Motor neuron (in vitro differentiated cells): ENCODE data around the gene ENTPD1. TPM values are rescaled to one million over a fixed set of nuclear protein-coding genes. Genes with fewer than 3 reads are reported as not detected.
"Not testable (repeated sequence)": the region's sequence is repeated elsewhere in the genome, so short reads cannot be mapped to it uniquely, and the experiment has no call there.

ENCODE experiments used
- ATAC-seq, 8 experiments: fragments of 200-7000 bp; cut with Tn5 transposase; replicated peaks in 6 of 8; 2 replicates each; pipeline ENCODE4 v1.8.0; 2021; ENCODE audit warnings: mild to moderate bottlenecking in 8 of 8, moderate library complexity in 8 of 8
- H3K27ac ChIP-seq, 2 donors: fragments of 250-450 bp; sonication (Bioruptor Pico); 2 replicates each; pipeline ENCODE4 v1.9.0; 2021; ENCODE audit warnings: antibody characterized with exemption in 2 of 2, mild to moderate bottlenecking in 2 of 2, moderate library complexity in 1 of 2
- H3K4me1 ChIP-seq, 2 donors: fragments of 250-450 bp; sonication (Bioruptor Pico); replicated peaks in 1 of 2; 2 replicates each; pipeline ENCODE4 v1.6.1; 2021; ENCODE audit warnings: antibody characterized with exemption in 2 of 2, mild to moderate bottlenecking in 2 of 2, moderate library complexity in 1 of 2
- H3K4me3 ChIP-seq, 5 donors: fragments of 250-450 bp; sonication (Bioruptor Pico); 2 replicates each; pipeline ENCODE4 v1.9.0; 2021; ENCODE audit warnings: antibody characterized with exemption in 5 of 5, mild to moderate bottlenecking in 5 of 5, moderate library complexity in 4 of 5
- WGBS, 10 experiments: fragments of 450-650 bp; shearing (Covaris generic); methylation state at CpG; one replicate each; pipeline ENCODE4 v1.0.0; 2022; 5-methylcytosine and 5-hydroxymethylcytosine counted together
- in situ Hi-C, 9 experiments: fragments of 400-800 bp; cut with MboI; loops; one replicate each; pipeline ENCODE4 v1.15.0; 2021; ENCODE audit warnings: low sequenced_read_pairs in 9 of 9, low pct_unique_long_range_greater_than_20kb in 2 of 9; ENCODE audit not compliant: unreplicated experiment in 9 of 9
- total RNA-seq, 8 experiments: library from RNA; unstranded; fragments of 300-600 nt; gene quantifications; 2 replicates each; pipeline versions ENCODE4 v1.2.3 to v1.2.4, GENCODE V29; 2022

Gene ENTPD1
- total RNA-seq, 8 experiments from 2014 or later = 1.4 to 26.7 (median 3.7) TPM

DNA sequence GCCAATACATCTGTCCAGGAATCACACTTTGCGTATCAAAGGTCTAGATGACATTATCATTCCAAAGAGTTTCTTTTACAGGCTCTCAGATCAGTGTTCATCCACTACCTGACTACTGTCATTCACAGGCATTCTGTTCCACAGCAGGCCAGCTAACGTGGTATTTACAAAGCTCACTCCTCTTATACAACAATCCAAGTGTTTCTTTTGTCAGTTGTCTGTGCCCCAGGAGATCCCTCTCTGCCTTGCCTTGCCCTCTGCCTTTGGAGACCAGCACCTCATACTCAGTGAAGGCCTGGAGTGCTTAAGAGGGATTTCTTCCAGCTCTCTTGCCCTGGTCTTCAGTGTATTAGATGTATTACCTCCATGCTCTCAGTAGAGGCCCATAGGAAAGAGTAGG lies 117.2 kb downstream of the ENTPD1 start:
- no peak for ATAC-seq
- H3K4me3 ChIP-seq = no peak overlapping the region
- H3K4me1 ChIP-seq = no peaks in the 10 kb centered on the region
- WGBS, 10 experiments = 92 to 100% (median 100%) methylated on average over 1 of the region's 2 CpGs; no CpG with 5 or more reads in 6 of the 10 experiments
- H3K27ac ChIP-seq = no peak overlapping the region
- in situ Hi-C loops = no loop called here

DNA sequence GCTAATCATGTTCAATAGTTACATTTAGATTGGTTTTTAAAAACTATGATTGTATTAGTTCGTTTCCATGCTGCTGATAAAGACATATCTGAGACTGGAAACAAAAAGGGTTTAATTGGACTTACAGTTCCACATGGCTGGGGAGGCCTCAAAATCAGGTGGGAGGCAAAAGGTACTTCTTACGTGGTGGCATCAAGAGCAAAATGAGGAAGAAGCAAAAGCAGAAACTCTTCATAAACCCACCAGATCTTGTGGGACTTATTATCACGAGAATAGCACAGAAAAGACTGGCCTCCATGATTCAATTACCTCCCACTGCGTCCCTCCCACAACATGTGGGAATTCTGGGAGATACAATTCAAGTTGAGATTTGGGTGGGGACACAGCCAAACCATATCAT lies 117.7 kb downstream of the ENTPD1 start:
- WGBS, 10 experiments = 90 to 100% (median 93%) methylated on average over 1 to 4 of the region's 4 CpGs; no CpG with 5 or more reads in 3 of the 10 experiments
- Histone ChIP-seq H3K27ac (no peak overlapping the region), H3K4me1 (no peaks in the 10 kb centered on the region), H3K4me3 (no peak overlapping the region)
- in situ Hi-C loops = no loop called here
- ATAC-seq = no peak

GRCh38 chr10:95874783-95875182 lies 118.8 kb downstream of the ENTPD1 start:
- H3K27ac ChIP-seq, ATAC-seq, H3K4me3 ChIP-seq, in situ Hi-C loops, H3K4me1 ChIP-seq: not testable (repeated sequence)

DNA sequence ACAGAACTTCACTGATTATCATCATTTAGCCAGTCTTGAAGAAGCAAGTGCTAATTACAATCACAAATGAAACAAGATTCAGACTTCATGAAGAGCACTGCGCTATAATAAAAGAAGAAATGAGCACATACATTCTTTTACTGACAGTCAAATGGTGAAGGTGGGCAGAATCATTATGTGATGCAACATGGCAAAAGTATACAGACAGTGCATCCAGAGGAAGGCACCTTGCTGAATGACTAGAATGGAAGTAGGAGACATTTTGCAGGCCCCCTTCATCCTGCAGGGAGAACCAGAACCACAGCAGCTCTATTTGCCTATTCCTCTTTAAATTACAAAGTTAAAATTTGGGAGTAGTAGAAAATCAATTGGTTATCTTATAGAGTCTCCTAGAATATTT lies 120.8 kb downstream of the ENTPD1 start:
- Histone ChIP-seq H3K4me3 (no peak overlapping the region), H3K4me1 (no peaks in the 10 kb centered on the region), H3K27ac (no peak overlapping the region)
- WGBS, 10 experiments = 75 to 100% (median 100%) methylated on average over 1 of the region's 1 CpG; no CpG with 5 or more reads in 2 of the 10 experiments
- no peak for ATAC-seq
- in situ Hi-C loops = no loop called here

DNA sequence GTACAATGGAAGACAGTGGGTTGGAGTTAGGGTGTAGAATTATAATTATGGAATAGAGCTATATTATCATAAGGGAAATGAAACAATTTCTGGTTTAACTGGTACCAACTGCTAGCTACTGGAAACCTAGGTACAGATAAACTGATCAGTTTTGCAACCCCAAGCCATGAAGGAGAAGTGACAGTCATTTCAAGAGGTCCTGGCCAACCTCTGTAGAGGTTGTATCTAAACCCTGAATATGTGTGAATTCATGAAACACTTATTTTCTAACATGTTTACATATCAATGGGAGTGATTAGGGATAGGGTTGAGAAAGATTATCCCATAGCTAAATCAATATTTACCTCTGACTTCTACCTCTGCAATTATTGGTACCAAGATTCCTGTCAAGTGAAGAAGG lies 121.9 kb downstream of the ENTPD1 start:
- ATAC-seq = no peak
- in situ Hi-C loops = no loop called here
- no peak overlapping the region for H3K4me3 ChIP-seq
- H3K4me1 ChIP-seq = no peaks in the 10 kb centered on the region
- H3K27ac ChIP-seq = no peak overlapping the region

DNA sequence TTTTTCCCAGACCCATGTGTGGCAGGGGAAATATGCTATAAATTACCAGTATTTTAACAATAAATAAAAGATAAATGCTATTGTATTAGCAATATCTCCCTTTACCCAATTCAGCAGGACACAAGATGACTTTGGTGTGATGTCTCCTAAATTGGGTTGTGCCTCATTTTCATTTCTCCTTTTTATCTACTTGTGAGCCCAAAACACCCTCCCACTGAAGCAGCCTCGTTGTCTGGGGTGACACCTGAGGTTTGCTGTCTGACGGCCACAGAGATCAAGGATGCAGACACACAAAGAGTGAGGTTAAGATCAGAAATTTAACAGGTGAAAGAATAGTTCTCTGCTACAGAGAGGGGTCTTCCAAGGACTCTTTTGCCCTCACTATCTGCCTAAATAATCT lies 124.7 kb downstream of the ENTPD1 start:
- ATAC-seq = no peak
- in situ Hi-C loops = no loop called here
- no peak overlapping the region for H3K27ac ChIP-seq
- H3K4me1 ChIP-seq = no peaks in the 10 kb centered on the region
- H3K4me3 ChIP-seq = no peak overlapping the region
- WGBS, 10 experiments = 74 to 100% (median 92%) methylated on average over 1 to 2 of the region's 2 CpGs; no CpG with 5 or more reads in 1 of the 10 experiments

DNA sequence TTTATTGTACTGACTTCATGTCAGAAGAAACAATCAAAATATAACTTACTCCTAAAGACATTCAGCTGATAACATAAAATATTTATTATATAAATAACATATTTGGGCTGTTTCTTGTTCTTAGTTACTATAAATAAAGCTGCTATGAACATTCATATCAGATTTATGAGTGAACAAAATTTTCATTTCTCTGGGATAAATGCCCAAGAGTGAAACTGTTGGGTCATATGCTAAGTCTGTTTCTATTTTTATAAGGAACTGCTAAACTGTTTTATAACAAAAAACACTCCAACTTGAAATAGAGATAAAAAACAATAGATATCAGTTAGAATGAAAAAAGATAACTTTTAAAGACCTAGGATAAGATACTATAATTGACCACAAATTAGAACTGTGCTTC lies 125.4 kb downstream of the ENTPD1 start:
- in situ Hi-C loops = no loop called here
- H3K4me1 ChIP-seq = no peaks in the 10 kb centered on the region
- H3K4me3 ChIP-seq = no peak overlapping the region
- no peak for ATAC-seq
- no peak overlapping the region for H3K27ac ChIP-seq

GRCh38 chr10:95889830-95890229 lies 133.9 kb downstream of the ENTPD1 start:
- WGBS, 10 experiments = 56 to 100% (median 80%) methylated on average over 1 to 2 of the region's 2 CpGs; no CpG with 5 or more reads in 1 of the 10 experiments
- no peak for ATAC-seq
- Histone ChIP-seq H3K27ac (no peak overlapping the region), H3K4me1 (no peaks in the 10 kb centered on the region), H3K4me3 (no peak overlapping the region)
- in situ Hi-C loops = no loop called here

DNA sequence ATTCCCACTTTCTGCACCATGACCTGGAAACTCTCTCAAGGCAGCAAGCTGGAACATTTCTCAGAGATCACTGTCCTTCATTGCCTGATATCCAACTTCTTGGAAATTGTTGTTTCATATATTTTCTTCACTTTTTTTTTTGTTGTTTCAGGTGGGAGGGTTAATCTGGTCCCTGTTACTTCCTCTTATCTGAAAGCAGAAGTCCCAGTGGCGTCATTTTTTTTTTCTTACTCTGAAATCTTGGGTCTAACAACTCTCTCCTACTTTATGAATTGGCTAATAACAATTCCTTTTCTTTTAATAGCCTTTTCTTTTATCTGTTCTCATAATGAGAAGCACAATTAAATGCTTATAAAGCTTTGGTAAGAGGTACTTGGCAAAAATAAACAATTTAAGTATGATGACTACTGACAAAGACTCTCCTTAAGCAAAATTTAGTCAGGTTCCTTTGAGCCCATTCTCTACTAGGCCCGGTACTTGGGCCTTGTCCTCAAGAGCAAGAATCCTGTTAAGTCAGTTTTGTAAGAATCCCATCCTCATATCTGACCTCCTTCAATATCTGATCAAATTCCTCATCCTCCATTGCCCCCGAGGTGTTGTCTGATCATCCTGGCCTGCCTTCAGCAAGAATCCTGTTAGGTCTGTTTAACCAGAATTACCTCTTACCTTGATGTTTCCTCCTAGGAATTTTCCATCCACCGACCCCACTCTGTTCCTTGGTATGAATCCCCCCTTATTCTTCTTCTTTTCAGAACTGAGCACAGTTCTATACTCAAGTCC lies 140.3 kb downstream of the ENTPD1 start:
- no peak for ATAC-seq
- H3K4me3 ChIP-seq = no peak overlapping the region
- no peak overlapping the region for H3K27ac ChIP-seq
- in situ Hi-C loops = no loop called here
- no peaks in the 10 kb centered on the region for H3K4me1 ChIP-seq
- WGBS, 10 experiments = 78 to 100% (median 96%) methylated on average over 2 to 4 of the region's 4 CpGs

GRCh38 chr10:95905897-95906580 lies 150.1 kb downstream of the ENTPD1 start:
- in situ Hi-C loops, ATAC-seq, H3K4me3 ChIP-seq, H3K27ac ChIP-seq, H3K4me1 ChIP-seq: not testable (repeated sequence)
- 83 to 100% (median 94%) methylated on average over 1 to 7 of the region's 12 CpGs; no CpG with 5 or more reads in 4 of the 10 experiments for WGBS, 10 experiments

- in situ Hi-C loops = no loop called here
- 0 to 23% (median 12%) methylated on average over 4 to 21 of the region's 22 CpGs for WGBS, 10 experiments
Measured at GRCh38 chr10:95906677-95907455, 150.9 kb downstream of the ENTPD1 start.

GRCh38 chr10:95907456-95908253 lies 151.7 kb downstream of the ENTPD1 start, which contains the start of gene CC2D2B:
Gene CC2D2B, plus strand, starts transcription at chr10:95907975. Its CDS starts 3,349 bp downstream, at chr10:95911324.
- peak; percentile 92 to 97 (median 96) for ATAC-seq
- Histone ChIP-seq H3K4me3 (peak within 1 kb of the TSS; percentile 72 to 93 (median 81)), H3K4me1 (peaks cover 2 to 4% of the 10 kb centered on the region in 2 donors), H3K27ac (peak within 1 kb of the TSS; percentile 61)
- in situ Hi-C loops = no loop called here
- 0 to 2% (median 0%) methylated on average over 1 to 19 of the region's 69 CpGs; no CpG with 5 or more reads in 3 of the 10 experiments for WGBS, 10 experiments

More at GRCh38 chr10:95906677-95907455, 150.9 kb downstream of the ENTPD1 start:
- Histone ChIP-seq H3K4me3 (peak overlapping the region; percentile 72 to 93 (median 81)), H3K4me1 (peaks cover 2 to 4% of the 10 kb centered on the region in 2 donors), H3K27ac (no peak overlapping the region)
- ATAC-seq = peak; percentile 11 to 57 (median 26)
